ENCODE results near the gene BSND.

BSND gene

DNA sequence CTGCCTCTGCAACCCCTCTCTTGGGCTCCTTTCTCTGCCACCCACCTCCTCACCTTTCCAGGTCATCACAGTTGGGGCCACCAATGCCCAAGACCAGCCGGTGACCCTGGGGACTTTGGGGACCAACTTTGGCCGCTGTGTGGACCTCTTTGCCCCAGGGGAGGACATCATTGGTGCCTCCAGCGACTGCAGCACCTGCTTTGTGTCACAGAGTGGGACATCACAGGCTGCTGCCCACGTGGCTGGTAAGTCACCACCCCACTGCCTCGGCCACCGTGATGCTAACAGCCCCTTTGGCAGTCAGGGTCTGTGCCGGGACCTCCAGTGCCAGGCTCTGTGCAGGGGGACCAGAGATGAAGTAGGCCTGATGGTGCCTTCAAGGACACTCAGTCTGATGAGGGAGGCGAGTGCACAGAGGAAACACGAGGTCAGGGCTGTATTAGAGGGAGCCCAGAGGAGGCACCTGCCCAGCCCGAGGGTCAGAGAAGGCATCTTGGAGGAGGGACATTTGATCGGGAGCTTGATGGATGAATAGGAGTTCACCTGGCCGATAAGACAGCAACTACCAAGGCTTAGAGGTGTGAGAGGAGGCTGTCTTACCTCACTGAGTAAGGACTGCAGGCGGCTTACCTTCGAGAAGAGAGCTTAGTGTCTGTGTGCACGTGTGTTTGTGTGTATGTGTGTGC, 58.7 kb downstream of the BSND start:
- H3K79me2 ChIP-seq (ENCODE audit: insufficient read depth, low read length) = no peaks in the 10 kb centered on the region
- no peaks in the 10 kb centered on the region for H3K36me3 ChIP-seq (ENCODE audit: insufficient read depth, low read length)
- H4K20me1 ChIP-seq (ENCODE audit: insufficient read depth, low read length) = no peaks in the 10 kb centered on the region
- H3K4me1 ChIP-seq (ENCODE audit: insufficient read depth, low read length, severe bottlenecking) = no peaks in the 10 kb centered on the region
- H3K9ac ChIP-seq (ENCODE audit: low read length) = no peak overlapping the region
- no peak overlapping the region for H3K4me3 ChIP-seq (ENCODE audit: low read depth, low read length, poor library complexity, severe bottlenecking)
- no peaks in the 10 kb centered on the region for H3K9me2 ChIP-seq (ENCODE audit: low read depth, low read length)
- no peaks in the 10 kb centered on the region for H3K27me3 ChIP-seq (ENCODE audit: insufficient read depth, low read length)
- TF ChIP-seq, protein P1, sequence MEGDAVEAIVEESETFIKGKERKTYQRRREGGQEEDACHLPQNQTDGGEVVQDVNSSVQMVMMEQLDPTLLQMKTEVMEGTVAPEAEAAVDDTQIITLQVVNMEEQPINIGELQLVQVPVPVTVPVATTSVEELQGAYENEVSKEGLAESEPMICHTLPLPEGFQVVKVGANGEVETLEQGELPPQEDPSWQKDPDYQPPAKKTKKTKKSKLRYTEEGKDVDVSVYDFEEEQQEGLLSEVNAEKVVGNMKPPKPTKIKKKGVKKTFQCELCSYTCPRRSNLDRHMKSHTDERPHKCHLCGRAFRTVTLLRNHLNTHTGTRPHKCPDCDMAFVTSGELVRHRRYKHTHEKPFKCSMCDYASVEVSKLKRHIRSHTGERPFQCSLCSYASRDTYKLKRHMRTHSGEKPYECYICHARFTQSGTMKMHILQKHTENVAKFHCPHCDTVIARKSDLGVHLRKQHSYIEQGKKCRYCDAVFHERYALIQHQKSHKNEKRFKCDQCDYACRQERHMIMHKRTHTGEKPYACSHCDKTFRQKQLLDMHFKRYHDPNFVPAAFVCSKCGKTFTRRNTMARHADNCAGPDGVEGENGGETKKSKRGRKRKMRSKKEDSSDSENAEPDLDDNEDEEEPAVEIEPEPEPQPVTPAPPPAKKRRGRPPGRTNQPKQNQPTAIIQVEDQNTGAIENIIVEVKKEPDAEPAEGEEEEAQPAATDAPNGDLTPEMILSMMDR (IDR thresholded peaks at IDR 0.05; ENCODE audit: low read length) = no peak
- no peak for TF ChIP-seq EZH2 (IDR thresholded peaks at IDR 0.05; ENCODE audit: borderline replicate concordance, low read length)
- no peaks in the 10 kb centered on the region for H3K9me3 ChIP-seq (ENCODE audit: low read length)
- no peak overlapping the region for H3K4me2 ChIP-seq (ENCODE audit: low read length)
- H3K27ac ChIP-seq (ENCODE audit: low read depth, low read length, poor library complexity, severe bottlenecking) = no peak overlapping the region
- H3F3A ChIP-seq (ENCODE audit: insufficient read depth, low read length) = no peaks in the 10 kb centered on the region
- H2AFZ ChIP-seq (ENCODE audit: low read length) = no peak overlapping the region

DNA sequence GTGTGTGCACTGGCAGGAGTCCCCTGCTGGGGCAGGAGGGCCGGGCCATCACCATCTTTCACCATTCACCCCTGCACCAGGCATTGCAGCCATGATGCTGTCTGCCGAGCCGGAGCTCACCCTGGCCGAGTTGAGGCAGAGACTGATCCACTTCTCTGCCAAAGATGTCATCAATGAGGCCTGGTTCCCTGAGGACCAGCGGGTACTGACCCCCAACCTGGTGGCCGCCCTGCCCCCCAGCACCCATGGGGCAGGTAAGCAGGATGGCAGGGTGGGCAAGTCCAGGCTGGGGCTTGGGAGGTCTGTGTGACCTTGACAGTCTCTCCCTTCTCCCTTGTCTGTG, 59.2 kb downstream of the BSND start:
- Histone ChIP-seq H3K36me3 (ENCODE audit: insufficient read depth, low read length) (no peaks in the 10 kb centered on the region), H3K9me3 (ENCODE audit: low read length) (no peaks in the 10 kb centered on the region), H3K4me2 (ENCODE audit: low read length) (no peak overlapping the region), H3K79me2 (ENCODE audit: insufficient read depth, low read length) (no peaks in the 10 kb centered on the region), H4K20me1 (ENCODE audit: insufficient read depth, low read length) (no peaks in the 10 kb centered on the region), H3K9me2 (ENCODE audit: low read depth, low read length) (no peaks in the 10 kb centered on the region), H3K27me3 (ENCODE audit: insufficient read depth, low read length) (no peaks in the 10 kb centered on the region), H3K9ac (ENCODE audit: low read length) (no peak overlapping the region), H3F3A (ENCODE audit: insufficient read depth, low read length) (no peaks in the 10 kb centered on the region), H2AFZ (ENCODE audit: low read length) (no peak overlapping the region), H3K4me1 (ENCODE audit: insufficient read depth, low read length, severe bottlenecking) (no peaks in the 10 kb centered on the region), H3K4me3 (ENCODE audit: low read depth, low read length, poor library complexity, severe bottlenecking) (no peak overlapping the region), H3K27ac (ENCODE audit: low read depth, low read length, poor library complexity, severe bottlenecking) (no peak overlapping the region)
- TF ChIP-seq EZH2 (IDR thresholded peaks at IDR 0.05; ENCODE audit: borderline replicate concordance, low read length) = no peak
- TF ChIP-seq, protein P1 (IDR thresholded peaks at IDR 0.05; ENCODE audit: low read length) = no peak

DNA sequence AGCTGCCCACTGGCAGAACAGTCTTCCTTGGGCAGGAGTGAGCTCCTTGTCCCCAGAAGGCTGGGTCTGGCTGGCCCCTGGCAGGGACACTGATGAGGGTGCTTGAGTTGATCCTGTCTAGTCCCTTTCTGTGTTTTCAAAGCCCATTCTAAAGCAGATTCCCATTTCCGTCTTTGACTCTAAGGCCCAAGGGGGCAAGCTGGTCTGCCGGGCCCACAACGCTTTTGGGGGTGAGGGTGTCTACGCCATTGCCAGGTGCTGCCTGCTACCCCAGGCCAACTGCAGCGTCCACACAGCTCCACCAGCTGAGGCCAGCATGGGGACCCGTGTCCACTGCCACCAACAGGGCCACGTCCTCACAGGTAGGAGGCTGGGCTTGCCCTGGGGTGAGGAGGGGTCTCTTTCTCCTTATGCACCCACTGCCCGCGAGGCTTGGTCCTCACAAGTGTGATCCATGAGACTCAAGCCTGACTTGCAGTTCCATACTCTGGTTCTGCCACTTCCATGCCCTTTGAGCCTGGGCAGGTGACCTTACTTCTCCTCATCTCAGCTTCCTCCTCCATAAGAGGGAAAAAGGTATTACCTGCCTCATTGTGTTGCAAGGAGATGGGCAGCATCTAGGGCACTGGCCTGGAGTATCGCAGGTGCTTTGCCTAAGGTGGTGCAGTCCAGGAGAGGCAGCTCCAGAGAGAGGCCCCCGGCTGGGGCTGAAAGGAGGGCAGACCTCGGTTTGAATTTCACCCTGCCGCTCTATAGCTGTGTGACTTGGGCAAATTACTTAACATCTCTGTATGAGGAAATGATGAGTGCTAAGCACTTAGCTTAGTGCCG, 60.8 kb downstream of the BSND start:
- TF ChIP-seq EZH2 (IDR thresholded peaks at IDR 0.05; ENCODE audit: borderline replicate concordance, low read length) = no peak
- TF ChIP-seq, protein P1 (IDR thresholded peaks at IDR 0.05; ENCODE audit: low read length) = no peak
- Histone ChIP-seq H2AFZ (ENCODE audit: low read length) (no peak overlapping the region), H3K9ac (ENCODE audit: low read length) (no peak overlapping the region), H4K20me1 (ENCODE audit: insufficient read depth, low read length) (no peaks in the 10 kb centered on the region), H3K9me3 (ENCODE audit: low read length) (no peaks in the 10 kb centered on the region), H3K4me1 (ENCODE audit: insufficient read depth, low read length, severe bottlenecking) (peaks cover 5% of the 10 kb centered on the region), H3K79me2 (ENCODE audit: insufficient read depth, low read length) (no peaks in the 10 kb centered on the region), H3K4me3 (ENCODE audit: low read depth, low read length, poor library complexity, severe bottlenecking) (no peak overlapping the region), H3F3A (ENCODE audit: insufficient read depth, low read length) (no peaks in the 10 kb centered on the region), H3K27me3 (ENCODE audit: insufficient read depth, low read length) (no peaks in the 10 kb centered on the region), H3K27ac (ENCODE audit: low read depth, low read length, poor library complexity, severe bottlenecking) (no peak overlapping the region), H3K9me2 (ENCODE audit: low read depth, low read length) (no peaks in the 10 kb centered on the region), H3K36me3 (ENCODE audit: insufficient read depth, low read length) (no peaks in the 10 kb centered on the region), H3K4me2 (ENCODE audit: low read length) (no peak overlapping the region)
